HG03039 (cell line): ENCODE data around the gene FRMPD1.
"Not testable (repeated sequence)": the region's sequence is repeated elsewhere in the genome, so short reads cannot be mapped to it uniquely, and the experiment has no call there.

Experiments
- ATAC-seq: cut with Tn5 transposase; IDR thresholded peaks from one replicate; pipeline ENCODE4 v1.9.1; 2021; ENCODE audit warnings: mild to moderate bottlenecking, moderate library complexity; ENCODE audit not compliant: unreplicated experiment

Gene FRMPD1, protein sequence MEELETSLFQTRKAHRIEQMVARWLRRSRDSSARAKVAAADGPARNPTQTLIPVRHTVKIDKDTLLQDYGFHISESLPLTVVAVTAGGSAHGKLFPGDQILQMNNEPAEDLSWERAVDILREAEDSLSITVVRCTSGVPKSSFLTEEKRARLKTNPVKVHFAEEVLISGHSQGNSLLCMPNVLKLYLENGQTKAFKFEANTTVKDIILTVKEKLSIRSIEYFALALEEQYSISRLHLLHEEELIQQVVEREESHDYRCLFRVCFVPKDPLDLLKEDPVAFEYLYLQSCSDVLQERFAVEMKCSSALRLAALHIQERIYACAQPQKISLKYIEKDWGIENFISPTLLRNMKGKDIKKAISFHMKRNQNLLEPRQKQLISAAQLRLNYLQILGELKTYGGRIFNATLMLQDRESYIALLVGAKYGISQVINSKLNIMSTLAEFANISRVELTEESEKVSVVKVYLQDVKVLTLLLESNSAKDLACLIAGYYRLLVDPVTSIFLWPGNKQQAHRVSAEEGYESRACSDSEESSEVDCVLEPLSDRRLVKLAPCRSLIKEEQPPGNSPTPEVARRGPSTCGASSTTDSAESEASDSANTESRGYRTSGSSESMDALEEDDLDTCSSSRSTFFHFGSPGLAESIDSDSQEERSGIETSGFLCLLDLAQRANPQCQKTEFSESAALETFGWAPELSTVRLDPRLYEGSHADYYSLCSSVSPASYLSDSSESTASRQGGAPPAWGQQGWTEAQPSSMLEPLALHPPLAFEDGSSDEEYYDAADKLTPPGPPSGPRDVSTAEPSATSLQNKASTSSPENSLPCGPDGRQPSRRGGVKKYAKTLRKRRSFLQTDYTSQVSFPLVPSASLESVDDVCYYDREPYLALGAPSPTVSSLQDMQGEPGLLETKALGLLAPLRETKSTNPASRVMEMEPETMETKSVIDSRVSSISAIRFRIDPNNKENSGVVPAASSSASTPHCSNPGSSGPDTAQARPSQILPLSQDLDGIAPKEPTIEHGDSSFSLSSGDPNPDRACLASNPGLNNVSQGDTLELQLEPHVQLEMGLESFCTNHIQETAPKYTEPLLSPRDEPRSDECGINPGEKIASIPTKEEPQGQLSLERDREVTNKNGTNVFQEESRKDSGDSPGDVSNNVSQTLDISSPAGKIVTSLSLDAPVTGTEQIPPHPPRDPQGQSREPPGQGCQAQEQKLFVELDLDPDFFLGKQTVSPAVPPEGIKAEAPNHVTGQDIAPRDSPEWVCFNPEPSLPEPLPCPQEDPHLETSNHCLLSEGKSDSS (N-terminal part only)

DNA sequence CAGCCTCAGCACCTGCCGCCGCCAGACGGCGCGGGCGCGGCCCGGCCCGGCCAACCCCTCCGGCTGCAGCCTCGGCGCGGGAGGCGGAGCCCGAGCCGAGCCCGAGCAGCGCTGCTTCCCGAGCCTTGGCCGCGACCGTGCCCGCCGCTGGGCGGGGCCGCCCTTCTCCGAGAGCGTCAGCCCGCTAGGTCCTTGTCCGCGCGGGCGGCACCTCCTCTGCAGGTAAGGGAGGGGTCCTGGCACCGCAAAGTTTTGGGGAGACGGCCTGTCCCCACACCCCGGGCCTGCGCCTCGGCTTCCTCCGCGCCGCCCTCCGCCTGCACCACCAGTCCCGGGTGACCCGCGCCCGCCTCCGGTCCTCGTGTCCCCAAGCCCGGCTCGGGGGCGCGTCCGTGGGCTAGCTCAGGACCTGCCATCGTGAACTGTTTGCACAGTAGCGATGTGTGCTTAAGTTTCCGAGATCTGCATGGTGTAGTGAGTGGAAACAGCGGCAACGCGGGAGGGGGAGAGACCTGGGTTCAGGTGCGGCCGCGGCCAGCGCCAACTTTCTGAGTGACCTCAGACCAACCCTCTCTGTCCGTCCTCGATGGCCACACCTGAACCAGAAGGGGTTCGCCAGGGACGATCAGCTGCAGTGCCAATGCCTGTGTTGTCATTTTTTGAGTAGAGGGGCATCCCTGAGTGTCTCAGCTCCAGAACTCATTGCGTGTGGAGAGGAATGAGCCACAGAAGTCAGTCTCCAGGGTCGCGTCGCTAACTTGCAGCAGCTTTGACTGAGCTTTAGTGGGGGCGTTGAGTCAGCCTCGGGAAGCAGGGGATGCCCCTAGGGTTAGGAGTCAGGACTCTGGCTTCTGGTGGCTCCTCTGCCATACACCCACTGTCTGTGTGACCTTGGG lies at the start of gene FRMPD1:
Gene FRMPD1, plus strand, starts transcription at position 82 of the 896 bp plus-strand sequence. CDS start 41,688 bp downstream, outside the sequence.
- peak; percentile 63 for ATAC-seq

DNA sequence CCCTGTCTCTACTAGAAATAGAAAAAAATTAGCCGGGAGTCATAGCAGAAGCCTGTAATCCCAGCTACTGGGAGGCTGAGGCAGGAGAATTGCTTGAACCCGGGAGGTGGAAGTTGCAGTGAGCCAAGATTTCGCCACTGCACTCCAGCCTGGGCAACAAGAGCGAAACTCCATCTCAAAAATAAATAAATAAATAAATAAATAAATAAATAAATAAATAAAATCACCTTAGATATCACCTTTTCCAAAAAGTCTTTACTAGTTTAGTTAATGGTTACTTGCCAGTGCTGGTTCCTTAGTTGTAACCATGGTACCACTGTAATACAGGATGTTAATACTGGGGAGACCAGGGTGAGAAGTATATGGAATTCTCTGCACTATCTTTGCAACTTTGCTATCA lies 48.7 kb upstream of the FRMPD1 start:
- ATAC-seq = not testable (repeated sequence)

DNA sequence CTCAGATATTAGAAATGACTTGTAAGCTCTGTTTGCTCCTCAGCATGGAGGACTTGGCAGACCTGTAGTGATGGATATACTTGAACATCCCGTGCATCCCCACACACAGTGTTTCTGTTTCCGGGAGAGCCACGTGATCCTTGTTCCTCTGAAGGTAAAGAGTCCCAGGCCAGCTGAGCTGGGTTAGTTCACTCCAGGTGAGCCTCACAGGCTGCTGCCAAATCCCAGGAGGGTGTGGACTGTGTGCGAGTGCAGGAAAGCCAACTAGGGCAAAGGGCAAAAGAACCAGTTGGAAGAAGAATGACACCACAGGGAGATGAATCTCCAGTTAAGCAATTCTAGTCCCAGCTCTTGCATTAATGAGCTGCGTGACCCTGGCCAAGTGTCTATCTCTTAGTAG lies 47.9 kb upstream of the FRMPD1 start:
- no peak for ATAC-seq

DNA sequence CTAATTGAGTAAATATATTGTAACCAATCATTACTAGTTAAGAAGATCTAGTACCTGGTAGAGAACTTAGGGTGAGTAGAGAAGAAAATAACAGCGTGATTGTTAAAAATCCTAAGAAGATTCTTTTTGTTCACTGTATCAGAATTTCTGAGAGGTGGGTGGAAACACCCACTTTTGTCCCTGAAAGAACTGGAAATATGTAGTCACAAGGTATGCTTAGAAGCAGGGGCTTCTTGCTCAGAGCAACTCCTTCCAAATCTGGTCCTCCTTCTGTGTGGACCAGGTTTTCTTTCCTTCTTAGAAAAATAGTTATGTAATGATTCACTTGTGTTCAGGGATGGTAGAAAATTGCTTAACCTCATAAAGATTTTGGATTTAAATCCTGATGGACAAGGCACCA lies 46.5 kb upstream of the FRMPD1 start:
- no peak for ATAC-seq

DNA sequence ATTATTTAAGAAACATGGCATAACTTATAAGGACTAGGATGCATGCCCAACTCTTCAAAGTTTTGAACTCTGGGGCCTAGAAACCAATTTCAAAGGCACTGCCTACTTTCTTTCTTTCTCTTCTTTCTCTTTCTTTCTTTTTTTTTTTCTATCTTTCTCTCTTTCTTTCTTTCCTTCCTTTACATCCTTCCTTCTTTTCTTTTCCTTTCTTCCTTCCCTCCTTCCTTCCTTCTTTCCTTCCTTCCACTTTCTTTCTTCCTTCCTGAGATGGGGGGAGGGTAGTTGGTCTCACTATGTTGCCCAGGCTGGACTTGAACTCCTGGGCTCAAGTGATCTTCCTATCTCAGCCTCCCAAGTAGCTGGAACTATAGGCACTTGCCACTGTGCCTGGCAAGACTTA lies 42.5 kb upstream of the FRMPD1 start:
- ATAC-seq = no peak

DNA sequence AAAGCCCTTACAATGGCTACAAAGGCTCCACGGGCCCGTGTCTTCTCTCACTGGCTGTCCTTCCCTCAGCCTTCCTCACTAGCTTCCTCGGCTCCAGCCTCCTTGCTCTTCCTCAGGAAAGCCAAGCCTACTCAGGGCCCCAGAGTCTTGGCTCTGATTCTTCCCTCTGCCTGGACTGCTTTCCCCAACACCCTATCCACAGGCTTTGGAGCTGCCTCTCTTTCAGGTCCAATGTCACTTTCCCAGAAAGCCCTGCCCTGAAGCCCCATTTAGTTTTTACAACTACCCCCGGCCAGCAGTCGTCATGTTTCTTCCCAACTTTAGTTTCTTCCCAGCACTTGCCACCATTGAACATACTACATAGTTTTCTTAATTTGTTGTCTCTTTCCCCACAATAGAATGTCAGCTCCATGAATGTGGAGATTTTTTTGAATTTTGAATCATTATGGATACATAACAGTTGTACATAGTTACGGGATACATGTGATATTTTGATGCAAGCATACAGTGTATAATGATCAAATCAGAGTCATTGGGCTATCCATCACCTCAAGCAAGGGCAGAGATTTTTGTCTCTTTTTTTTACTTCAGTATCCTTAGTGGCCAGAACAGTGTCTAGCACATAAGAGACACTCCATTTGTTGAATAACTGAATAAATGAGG lies 40.9 kb upstream of the FRMPD1 start:
- ATAC-seq = no peak

DNA sequence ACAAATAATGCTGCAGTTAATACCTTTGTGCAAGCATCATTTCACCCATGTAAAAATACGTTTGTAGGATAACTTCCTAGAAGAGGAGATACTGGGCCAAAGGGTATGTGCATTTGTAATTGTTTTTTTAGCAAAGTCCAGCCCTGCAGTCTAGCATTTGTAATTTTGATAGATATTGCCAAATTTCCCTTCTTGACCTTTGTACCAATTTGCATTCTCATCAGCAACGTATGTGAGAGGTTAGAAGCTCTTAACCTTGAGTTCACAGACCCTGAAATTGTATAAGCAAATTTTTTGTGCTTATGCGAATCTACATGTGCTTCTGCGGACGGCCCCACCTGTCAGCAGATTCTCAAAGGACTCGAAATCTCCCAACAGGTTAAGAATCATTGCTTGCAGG lies 39.7 kb upstream of the FRMPD1 start:
- ATAC-seq = no peak

DNA sequence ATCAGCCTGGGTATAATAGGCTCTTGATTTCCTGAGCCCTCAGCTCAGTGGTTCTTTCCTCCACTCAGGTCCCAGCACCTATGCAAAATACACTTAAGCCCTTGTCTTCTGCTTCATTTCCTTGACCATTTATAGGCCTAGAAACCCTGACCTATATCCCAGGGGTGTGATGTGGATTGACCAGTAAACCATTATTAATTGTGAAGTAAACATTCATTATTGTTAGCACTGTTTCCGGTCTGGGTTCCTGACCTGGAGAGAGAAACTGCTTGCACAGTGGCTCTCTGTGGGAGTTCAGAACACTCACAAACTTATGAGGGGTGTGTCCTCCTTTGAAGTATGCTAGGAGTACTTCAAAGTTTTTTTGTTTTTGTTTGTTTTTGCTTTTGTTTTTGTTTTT lies 38.8 kb upstream of the FRMPD1 start:
- no peak for ATAC-seq

DNA sequence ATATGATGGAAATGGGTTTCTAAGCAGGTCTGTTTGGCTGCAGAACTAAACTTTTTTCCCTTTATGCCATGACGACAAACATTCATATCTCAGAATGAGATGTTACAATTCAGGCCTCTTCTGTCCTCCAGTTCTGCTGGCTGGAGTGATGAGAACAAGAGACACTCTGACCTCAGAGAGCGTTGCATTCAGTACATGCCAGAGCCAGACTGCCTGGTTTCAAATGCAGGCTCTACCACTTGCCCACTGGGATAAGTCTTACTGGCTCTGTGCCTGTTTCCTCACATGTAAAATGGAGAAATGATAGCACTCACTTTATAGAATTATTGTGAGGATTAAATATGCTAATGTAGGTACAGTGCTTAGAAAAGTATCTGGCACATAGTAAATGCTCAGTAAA lies 33.6 kb upstream of the FRMPD1 start:
- ATAC-seq = no peak

DNA sequence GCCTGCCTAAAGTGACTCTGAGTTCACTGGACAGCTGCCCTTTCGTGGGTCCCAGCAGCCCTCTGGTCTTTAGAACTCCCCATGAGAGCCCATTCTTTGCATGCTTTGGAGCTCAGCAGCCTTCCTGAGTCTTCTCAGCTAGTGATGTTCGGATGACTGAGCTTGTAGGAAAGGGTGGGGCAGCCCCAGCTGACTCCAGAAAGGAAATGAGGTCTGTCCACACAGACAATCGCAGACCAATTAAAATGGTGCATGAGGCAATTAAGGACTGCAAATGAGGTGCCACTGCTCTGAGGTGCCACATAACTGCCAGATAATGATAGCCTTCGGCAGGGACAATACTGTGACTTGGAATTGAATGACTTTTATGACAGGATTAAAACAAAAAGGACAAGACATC lies 32.9 kb upstream of the FRMPD1 start:
- no peak for ATAC-seq

DNA sequence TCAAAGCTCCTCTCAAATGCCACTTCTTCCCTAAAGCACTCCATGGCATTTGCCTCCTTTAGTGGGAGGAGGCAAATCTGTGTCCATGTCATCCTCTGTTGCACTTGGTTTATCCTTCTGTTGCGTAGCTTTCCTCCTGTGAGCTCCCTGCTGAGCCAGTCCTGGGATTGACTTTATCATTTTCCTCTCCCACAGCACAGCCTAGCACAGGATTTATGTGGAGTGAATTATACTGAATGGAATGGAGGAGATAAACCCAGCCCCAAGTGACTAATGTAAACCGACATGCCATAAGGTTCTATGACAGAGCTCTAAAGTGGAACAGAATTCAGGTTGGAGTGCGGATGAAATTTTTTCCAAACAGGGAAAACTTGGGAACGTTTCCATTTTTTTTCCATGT lies 31.9 kb upstream of the FRMPD1 start:
- ATAC-seq = no peak

DNA sequence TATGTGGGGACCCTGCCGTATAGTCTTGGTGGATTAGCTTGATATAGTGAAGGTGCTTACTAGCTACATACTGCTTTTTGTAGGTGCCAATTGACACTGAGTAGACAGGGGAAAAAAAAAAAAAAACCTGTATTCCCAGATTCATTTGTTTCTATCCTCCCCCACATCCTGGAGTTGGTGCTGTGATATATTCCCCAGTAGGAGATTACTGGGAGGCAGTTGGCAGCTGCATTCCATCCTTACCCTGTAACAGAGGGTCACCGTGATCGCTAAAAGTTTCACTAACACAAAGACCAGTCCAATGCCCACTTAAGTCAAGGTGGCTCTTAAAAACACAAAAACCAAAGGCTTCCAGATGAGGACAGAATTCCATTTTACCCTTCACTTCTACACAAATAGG lies 30.9 kb upstream of the FRMPD1 start:
- no peak for ATAC-seq

DNA sequence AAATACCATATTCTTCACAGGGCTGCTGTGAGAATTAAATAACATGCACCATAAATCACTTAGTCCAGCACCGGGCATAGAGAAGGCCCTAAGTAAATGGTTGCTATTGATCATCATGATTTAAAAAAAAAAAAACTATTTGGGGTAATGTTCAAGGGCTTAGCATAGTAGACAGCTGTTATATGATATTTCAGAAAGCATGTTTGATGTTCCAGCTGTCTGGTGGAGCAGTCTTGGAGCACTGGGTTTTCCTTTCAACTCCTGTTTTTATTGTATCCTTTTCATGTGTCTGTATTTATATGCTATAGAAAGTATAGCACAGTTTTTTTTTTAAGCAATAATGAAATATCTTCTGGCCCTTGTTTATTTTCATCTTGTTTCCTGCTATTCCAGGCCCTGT lies 30.4 kb upstream of the FRMPD1 start:
- no peak for ATAC-seq

DNA sequence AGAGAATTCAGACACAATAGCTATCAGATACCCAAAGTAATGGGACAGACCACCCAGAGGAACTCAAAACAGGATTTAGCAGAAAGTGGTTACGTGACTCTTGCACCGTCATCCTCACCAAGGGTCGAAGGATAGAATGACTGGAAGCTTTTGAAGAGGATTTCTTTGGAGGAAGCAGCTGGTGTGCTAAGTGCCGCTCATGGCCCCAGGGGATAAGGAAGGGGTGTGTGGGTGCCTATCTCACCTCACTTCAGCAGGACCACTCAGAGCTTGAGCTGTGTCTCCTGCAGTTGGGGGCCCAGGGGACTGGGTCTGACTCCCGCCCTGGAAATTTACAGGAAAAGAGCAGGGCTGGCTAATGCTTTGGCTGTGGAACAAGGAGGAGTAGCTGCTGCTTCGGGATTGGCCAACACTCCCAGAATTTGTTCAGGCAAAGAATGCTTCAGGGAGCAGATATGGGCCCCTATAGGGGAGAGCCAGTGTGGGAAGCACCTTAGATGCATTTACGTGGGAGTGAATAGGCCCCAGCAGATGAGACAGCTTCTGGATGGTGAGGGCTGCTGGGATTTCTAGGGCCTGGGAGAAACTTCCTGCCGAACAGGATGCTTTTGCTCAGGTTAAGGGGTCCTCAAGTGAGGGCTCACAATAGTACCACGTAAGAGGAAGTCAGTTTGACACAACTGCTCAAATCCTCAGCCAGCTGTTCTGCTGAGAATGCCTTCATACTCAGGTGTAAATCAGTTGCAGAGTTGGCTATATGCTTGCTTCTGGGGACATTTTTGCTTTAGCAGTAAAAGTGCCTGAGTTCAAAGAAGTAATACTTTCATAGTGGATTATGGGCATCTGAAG lies 29.3 kb upstream of the FRMPD1 start:
- ATAC-seq = no peak

DNA sequence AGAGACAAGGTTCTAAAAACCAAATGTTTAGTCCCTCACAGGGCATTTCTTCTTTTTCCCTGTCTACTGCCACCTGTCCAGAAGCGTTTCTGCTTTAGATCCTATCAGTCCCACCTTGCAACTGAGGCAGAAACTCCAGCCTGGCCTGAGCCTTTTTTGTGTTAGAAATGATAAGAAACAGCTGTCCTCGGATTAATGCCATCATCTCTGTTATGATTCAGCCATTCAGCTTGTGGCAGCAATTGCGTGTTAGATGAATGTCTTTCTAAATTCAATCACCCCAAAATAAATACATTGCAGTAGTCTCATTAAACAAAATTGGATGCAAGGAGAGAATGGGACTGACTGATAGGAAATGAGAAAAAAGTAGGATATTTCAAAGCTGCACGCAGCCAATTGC lies 28.3 kb upstream of the FRMPD1 start:
- ATAC-seq = no peak

DNA sequence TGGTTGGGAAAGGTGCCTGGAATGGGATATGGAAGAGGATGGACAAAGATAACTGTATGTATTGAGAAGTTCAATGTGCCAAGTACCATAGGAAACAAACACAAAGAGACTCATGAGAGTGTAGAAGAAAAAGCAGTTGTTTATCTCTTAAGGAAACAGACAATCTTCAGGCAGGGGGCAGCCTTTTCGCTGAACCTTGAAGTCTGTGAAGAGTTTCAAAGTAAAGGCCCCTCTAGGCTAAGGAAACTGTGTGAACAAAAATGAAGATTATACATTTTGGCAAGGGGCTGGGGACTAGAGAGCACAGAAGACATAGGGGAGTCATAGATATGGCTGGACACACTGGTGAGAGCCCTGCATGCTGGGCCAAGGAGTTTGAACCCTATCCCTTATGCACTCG lies 27.5 kb upstream of the FRMPD1 start:
- ATAC-seq = no peak

DNA sequence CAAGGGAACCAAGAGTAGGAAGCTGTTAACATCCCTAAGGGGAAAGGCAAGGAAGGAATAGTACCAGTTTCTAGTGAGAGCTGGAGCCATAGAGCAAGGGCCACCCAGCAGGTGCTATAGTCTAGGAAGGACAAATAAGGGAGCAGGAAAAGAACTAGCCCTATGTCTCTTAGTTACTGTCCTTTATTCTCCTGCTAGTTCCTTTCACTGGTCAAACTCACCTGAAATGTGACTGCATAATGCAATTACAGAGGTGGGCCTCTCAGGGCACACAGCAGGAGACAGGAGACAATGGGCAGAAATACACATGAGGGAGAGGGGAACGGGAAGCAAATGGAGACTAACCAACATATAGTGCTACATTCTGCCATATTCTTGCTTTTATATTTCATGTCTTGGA lies 26.7 kb upstream of the FRMPD1 start:
- no peak for ATAC-seq

DNA sequence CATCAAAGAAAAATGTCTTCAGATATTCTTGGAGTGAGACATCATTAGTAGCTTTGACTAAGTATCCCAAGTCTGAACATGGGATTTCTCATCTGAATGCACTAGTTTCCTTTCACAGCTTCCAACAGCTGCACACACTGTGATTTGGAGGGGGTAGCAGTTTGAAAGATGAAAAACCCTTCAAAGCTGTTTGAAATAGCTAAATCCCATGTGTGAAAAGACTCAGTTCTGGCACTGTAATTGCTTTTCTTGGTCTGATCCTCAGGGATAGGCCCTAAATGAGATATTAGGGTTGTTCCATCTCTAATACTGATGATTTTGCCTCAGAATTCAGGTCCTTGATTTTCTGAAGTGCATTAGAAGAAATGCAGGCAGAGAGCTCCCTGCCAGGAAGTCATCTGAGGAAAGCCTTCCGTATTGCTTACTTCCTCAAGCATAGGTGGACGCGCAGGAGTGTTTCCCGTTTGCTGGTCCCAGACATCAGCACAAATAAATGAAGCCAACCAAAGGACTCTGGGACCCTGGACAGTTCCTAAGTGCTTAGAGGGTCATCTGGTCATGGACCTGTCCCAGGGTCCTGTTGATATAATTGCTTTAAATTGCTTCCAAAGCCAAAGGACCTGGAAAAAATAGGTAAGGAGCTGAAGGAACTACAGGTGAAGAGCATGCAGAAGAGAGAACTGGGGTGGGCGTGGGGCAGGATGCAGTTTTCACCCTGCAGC lies 25.6 kb upstream of the FRMPD1 start:
- ATAC-seq = no peak
